Keratinocyte (primary cell): ENCODE measurements around the gene DENND2A. TPM values are rescaled to one million over a fixed set of nuclear protein-coding genes. Genes with fewer than 3 reads are reported as not detected.

Source experiments
- DNase-seq: peaks from one replicate; pipeline ENCODE4 v3.0.0-alpha.2; 2011; ENCODE audit warnings: low read depth, missing footprints, low spot score
- FAIRE-seq: peaks from 2 replicates; lab custom pipeline; 2011; peaks lifted over from hg19 to GRCh38; lab: Jason Lieb, UNC
- H2AFZ ChIP-seq: 2 replicates; pipeline ENCODE4 v1.6.0; 2012; ENCODE audit warnings: low read length, control low read depth, inconsistent platforms; ENCODE audit not compliant: control insufficient read depth
- H3K27ac ChIP-seq: 2 replicates; pipeline ENCODE4 v1.5.1; 2011; ENCODE audit warnings: low read length; ENCODE audit not compliant: control insufficient read depth, insufficient read depth
- H3K27me3 ChIP-seq: 3 replicates; pipeline ENCODE4 v1.6.0; 2011; ENCODE audit warnings: low read length; ENCODE audit not compliant: control insufficient read depth, insufficient read depth; ENCODE audit errors: extremely low read depth
- H3K36me3 ChIP-seq, 2 experiments: 2 replicates in 1 of 2; 3 replicates in 1 of 2; pipeline ENCODE4 v1.5.1; 2011; ENCODE audit warnings: low read length in 2 of 2, mild to moderate bottlenecking in 1 of 2; ENCODE audit not compliant: control insufficient read depth in 2 of 2, insufficient read depth in 2 of 2; ENCODE audit errors: extremely low read depth in 1 of 2
- H3K4me1 ChIP-seq: 3 replicates; pipeline ENCODE4 v1.5.1; 2011; ENCODE audit warnings: low read length; ENCODE audit not compliant: control insufficient read depth, insufficient read depth; ENCODE audit errors: extremely low read depth
- H3K4me2 ChIP-seq: 3 replicates; pipeline ENCODE4 v1.6.0; 2011; ENCODE audit warnings: low read depth, low read length; ENCODE audit not compliant: control insufficient read depth, insufficient read depth; ENCODE audit errors: extremely low read depth
- H3K4me3 ChIP-seq, 3 experiments: fragments of 200-600 bp in 1 of 3; sonication (generic) in 1 of 3; 2 replicates in 2 of 3; 3 replicates in 1 of 3; pipeline ENCODE4 v1.5.1; 2011 to 2016; ENCODE audit warnings: low read length in 3 of 3, mild to moderate bottlenecking in 3 of 3, control low read depth in 2 of 3, inconsistent platforms in 1 of 3, low read depth in 1 of 3, mixed read lengths in 1 of 3, mixed run types in 1 of 3, moderate library complexity in 1 of 3; ENCODE audit not compliant: control insufficient read depth in 2 of 3, insufficient read depth in 2 of 3; ENCODE audit errors: extremely low read depth in 1 of 3
- H3K79me2 ChIP-seq: 2 replicates; pipeline ENCODE4 v1.6.0; 2012; ENCODE audit warnings: low read length; ENCODE audit not compliant: control insufficient read depth, insufficient read depth
- H3K9ac ChIP-seq: 3 replicates; pipeline ENCODE4 v1.6.0; 2011; ENCODE audit warnings: low read length; ENCODE audit not compliant: control insufficient read depth, insufficient read depth; ENCODE audit errors: extremely low read depth
- H3K9me1 ChIP-seq: 3 replicates; pipeline ENCODE4 v1.6.0; 2011; ENCODE audit warnings: low read length; ENCODE audit not compliant: control insufficient read depth, insufficient read depth; ENCODE audit errors: extremely low read depth
- H3K9me3 ChIP-seq: 2 replicates; pipeline ENCODE4 v1.5.1; 2012; ENCODE audit warnings: low read depth, low read length; ENCODE audit not compliant: control insufficient read depth
- H4K20me1 ChIP-seq: 3 replicates; pipeline ENCODE4 v1.6.0; 2011; ENCODE audit warnings: low read length; ENCODE audit not compliant: control insufficient read depth, insufficient read depth; ENCODE audit errors: extremely low read depth
- EZH2 ChIP-seq: IDR thresholded peaks from one replicate; pipeline ENCODE4 v1.6.1; 2012; ENCODE audit warnings: inconsistent platforms, mild to moderate bottlenecking, low read length, moderate library complexity
- dilution Hi-C: fragments of 300-500 bp; cut with MboI; formaldehyde crosslinking; loops from one replicate; pipeline ENCODE4 v1.7.0; 2020; ENCODE audit warnings: low sequenced_read_pairs; ENCODE audit not compliant: extremely low pct_ligation_motif_present
- polyA plus RNA-seq, 5 experiments: library from polyadenylated mRNA; depleted of rRNA in 3 of 5; stranded (reverse) in 3 of 5; stranded (forward) in 1 of 5; unstranded in 1 of 5; fragments of >200 nt; gene quantifications; 1 replicate in 1 of 5; 2 replicates in 3 of 5; 3 replicates in 1 of 5; pipeline versions ENCODE4 v1.2.1 to v1.2.3, GENCODE V29; 2011 to 2012; ENCODE audit warnings: missing spikeins in 2 of 5, low read depth in 1 of 5, low replicate concordance in 1 of 5
- TF ChIP-seq, protein P1 (sequence below), 3 experiments: IDR thresholded peaks in 1 of 3; conservative IDR thresholded peaks in 1 of 3; optimal IDR thresholded peaks in 1 of 3; 2 replicates in 2 of 3; 3 replicates in 1 of 3; pipeline versions ENCODE3 to v1.5.1; 2011; ENCODE audit warnings: low read length in 3 of 3, mild to moderate bottlenecking in 3 of 3, moderate library complexity in 2 of 3, control low read depth in 1 of 3, inconsistent platforms in 1 of 3; ENCODE audit not compliant: insufficient read depth in 2 of 3; ENCODE audit errors: extremely low read depth in 1 of 3

The DENND2A gene
- polyA plus RNA-seq, 1 donor (not counting 4 experiments of a cell fraction or from before 2014, with no cell fraction given), result 1.8 TPM

- Histone ChIP-seq H3K4me3 (no peak overlapping the region), H3K9me1 (no peaks in the 10 kb centered on the region), H3K4me1 (peaks cover 12% of the 10 kb centered on the region), H3K27ac (no peak overlapping the region), H3K4me2 (no peak overlapping the region), H3K9ac (no peak overlapping the region), H3K27me3 (no peaks in the 10 kb centered on the region), H4K20me1 (no peaks in the 10 kb centered on the region), H3K9me3 (no peaks in the 10 kb centered on the region), H3K79me2 (no peaks in the 10 kb centered on the region), H2AFZ (no peak overlapping the region), H3K36me3 (no peaks in the 10 kb centered on the region)
- FAIRE-seq, result no peak
- no peak for DNase-seq
- TF ChIP-seq, protein P1, sequence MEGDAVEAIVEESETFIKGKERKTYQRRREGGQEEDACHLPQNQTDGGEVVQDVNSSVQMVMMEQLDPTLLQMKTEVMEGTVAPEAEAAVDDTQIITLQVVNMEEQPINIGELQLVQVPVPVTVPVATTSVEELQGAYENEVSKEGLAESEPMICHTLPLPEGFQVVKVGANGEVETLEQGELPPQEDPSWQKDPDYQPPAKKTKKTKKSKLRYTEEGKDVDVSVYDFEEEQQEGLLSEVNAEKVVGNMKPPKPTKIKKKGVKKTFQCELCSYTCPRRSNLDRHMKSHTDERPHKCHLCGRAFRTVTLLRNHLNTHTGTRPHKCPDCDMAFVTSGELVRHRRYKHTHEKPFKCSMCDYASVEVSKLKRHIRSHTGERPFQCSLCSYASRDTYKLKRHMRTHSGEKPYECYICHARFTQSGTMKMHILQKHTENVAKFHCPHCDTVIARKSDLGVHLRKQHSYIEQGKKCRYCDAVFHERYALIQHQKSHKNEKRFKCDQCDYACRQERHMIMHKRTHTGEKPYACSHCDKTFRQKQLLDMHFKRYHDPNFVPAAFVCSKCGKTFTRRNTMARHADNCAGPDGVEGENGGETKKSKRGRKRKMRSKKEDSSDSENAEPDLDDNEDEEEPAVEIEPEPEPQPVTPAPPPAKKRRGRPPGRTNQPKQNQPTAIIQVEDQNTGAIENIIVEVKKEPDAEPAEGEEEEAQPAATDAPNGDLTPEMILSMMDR (optimal IDR thresholded peaks at IDR 0.05 in 1 of 3, IDR thresholded peaks at IDR 0.05 in 1 of 3, conservative IDR thresholded peaks at IDR 0.05 in 1 of 3; ENCODE audit: extremely low read depth in 1 of 3, insufficient read depth in 2 of 3, low read length in 3 of 3), result no peak
- no peak for TF ChIP-seq EZH2
- dilution Hi-C loops, result no loop called here
Observed at GRCh38 chr7:140659856-140660255, 19.2 kb upstream of the DENND2A start.

DNA sequence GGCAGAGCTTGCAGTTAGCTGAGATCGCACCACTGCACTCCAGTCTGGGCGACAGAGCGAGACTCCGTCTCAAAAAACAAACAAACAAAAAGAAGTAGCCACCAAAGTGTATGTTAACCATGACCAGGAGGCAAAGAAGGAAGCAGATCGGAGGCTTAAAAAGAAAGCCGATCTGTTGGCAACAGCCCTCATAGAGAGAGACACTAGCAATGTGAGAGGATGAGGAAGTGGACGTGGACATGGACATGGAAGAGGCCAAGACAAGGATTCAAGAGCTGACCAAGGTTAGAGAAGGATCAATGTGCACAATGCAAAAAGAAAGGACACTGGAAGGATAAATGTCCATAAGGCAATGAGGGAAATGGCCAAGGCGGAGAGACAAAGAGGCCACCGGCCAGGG, 17.3 kb upstream of the DENND2A start:
- TF ChIP-seq, protein P1 (optimal IDR thresholded peaks at IDR 0.05 in 1 of 3, IDR thresholded peaks at IDR 0.05 in 1 of 3, conservative IDR thresholded peaks at IDR 0.05 in 1 of 3; ENCODE audit: extremely low read depth in 1 of 3, insufficient read depth in 2 of 3, low read length in 3 of 3), result no peak
- TF ChIP-seq EZH2, result no peak
- DNase-seq (no peak), FAIRE-seq (no peak)
- Histone ChIP-seq H3K79me2 (no peaks in the 10 kb centered on the region), H3K9ac (no peak overlapping the region), H3K27ac (no peak overlapping the region), H2AFZ (no peak overlapping the region), H4K20me1 (no peaks in the 10 kb centered on the region), H3K9me1 (no peaks in the 10 kb centered on the region), H3K4me3 (no peak overlapping the region), H3K4me1 (peaks cover 12% of the 10 kb centered on the region), H3K27me3 (no peaks in the 10 kb centered on the region), H3K4me2 (no peak overlapping the region), H3K36me3 (no peaks in the 10 kb centered on the region), H3K9me3 (no peaks in the 10 kb centered on the region)
- dilution Hi-C loops, result no loop called here
